Lung (tissue), 12 donors: ENCODE results near the gene NTNG2. TPM values are rescaled to one million over a fixed set of nuclear protein-coding genes. Genes with fewer than 3 reads are reported as not detected.

Experiments
- ATAC-seq: fragments of 200-7000 bp; cut with Tn5 transposase; one replicate; pipeline ENCODE4 v1.9.1; 2020; ENCODE audit warnings: moderate number of reproducible peaks; ENCODE audit not compliant: insufficient read depth, low FRiP score
- DNase-seq, 3 donors: peaks; one replicate each; pipeline ENCODE4 v3.0.0-alpha.2; 2013 to 2017
- H3K27ac ChIP-seq, 2 donors: one replicate each; pipeline ENCODE4 v1.5.1; 2013; ENCODE audit warnings: mild to moderate bottlenecking in 2 of 2, moderate library complexity in 2 of 2, control low read depth in 1 of 2, inconsistent platforms in 1 of 2, low read depth in 1 of 2, low read length in 1 of 2
- H3K27me3 ChIP-seq, 3 donors: one replicate each; pipeline ENCODE4 v1.5.1; 2013; ENCODE audit warnings: low read length in 2 of 3; ENCODE audit not compliant: control insufficient read depth in 3 of 3, insufficient read depth in 3 of 3
- H3K36me3 ChIP-seq, 4 donors: one replicate each; pipeline ENCODE4 v1.5.1; 2013; ENCODE audit warnings: low read length in 4 of 4, mild to moderate bottlenecking in 1 of 4, moderate library complexity in 1 of 4; ENCODE audit not compliant: control insufficient read depth in 4 of 4, insufficient read depth in 4 of 4
- H3K4me1 ChIP-seq, 5 donors: one replicate each; pipeline ENCODE4 v1.5.1; 2013; ENCODE audit warnings: low read length in 5 of 5, mild to moderate bottlenecking in 2 of 5, moderate library complexity in 1 of 5; ENCODE audit not compliant: control insufficient read depth in 5 of 5, insufficient read depth in 5 of 5
- H3K4me3 ChIP-seq: one replicate; pipeline ENCODE4 v1.5.1; 2013; ENCODE audit warnings: mild to moderate bottlenecking, control low read depth, moderate library complexity
- H3K9ac ChIP-seq, 2 donors: one replicate each; pipeline ENCODE4 v1.5.1; 2013; ENCODE audit warnings: low read length in 2 of 2, control low read depth in 1 of 2; ENCODE audit not compliant: insufficient read depth in 1 of 2
- H3K9me3 ChIP-seq, 4 donors: one replicate each; pipeline ENCODE4 v1.5.1; 2013; ENCODE audit warnings: low read length in 3 of 4, mild to moderate bottlenecking in 1 of 4, moderate library complexity in 1 of 4; ENCODE audit not compliant: control insufficient read depth in 4 of 4, insufficient read depth in 3 of 4
- WGBS, 2 donors: extraction: QIAGEN DNeasy Blood & Tissue Kit; methylation state at CpG; one replicate each; pipeline ENCODE4 v1.1.7; 2013; 5-methylcytosine and 5-hydroxymethylcytosine counted together
- polyA plus RNA-seq, 2 donors: library from polyadenylated mRNA; stranded (reverse); fragments of 200-250 nt; gene quantifications; one replicate each; pipeline ENCODE4 v1.2.1, GENCODE V29; 2013
- total RNA-seq, 2 donors: library from RNA; depleted of rRNA in 1 of 2; stranded (reverse); fragments of >200 nt in 1 of 2; gene quantifications; one replicate each; pipeline ENCODE4 v1.2.1, GENCODE V29; 2014 to 2021
- TF ChIP-seq, protein P1 (sequence below): IDR thresholded peaks from 2 replicates; pipeline ENCODE4 v1.5.1; 2012; ENCODE audit warnings: mild to moderate bottlenecking; ENCODE audit errors: control extremely low read depth, extremely low read depth
- donor health status: control.
- donor health status: control.
- donor health status: Bipolar disorder and iron deficiency.
- donor health status: healthy.
- donor health status: DM: yes; HTN: yes; CAD: no.

The NTNG2 gene
- total and polyA plus RNA-seq, 4 donors = 2.2 to 4.4 (median 2.5) TPM

DNA sequence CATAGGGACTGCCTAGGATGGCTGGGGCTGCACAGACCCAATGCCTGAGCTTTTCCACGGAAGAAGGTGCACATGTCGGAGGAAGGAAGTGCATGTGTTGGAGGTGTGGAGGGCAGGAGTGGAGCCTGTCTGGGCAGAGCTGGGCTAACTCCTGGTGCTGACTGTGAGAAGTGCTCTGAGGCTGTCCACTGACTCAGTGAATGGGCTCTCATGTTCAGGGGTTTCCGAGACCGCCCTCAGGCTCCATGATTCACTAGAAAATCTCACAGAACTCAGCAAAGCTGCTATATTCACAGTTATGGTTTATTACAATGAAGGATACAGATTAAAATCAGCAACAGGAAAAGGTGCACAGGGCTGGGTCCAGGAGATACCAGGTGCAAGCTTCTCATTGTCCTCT lies 37.2 kb downstream of the NTNG2 start:
- H3K27ac ChIP-seq = no peak overlapping the region
- peaks cover 0 to 4% (median 0%) of the 10 kb centered on the region in 4 donors for H3K9me3 ChIP-seq
- ATAC-seq (no peak), DNase-seq (no peak)
- TF ChIP-seq, protein P1, sequence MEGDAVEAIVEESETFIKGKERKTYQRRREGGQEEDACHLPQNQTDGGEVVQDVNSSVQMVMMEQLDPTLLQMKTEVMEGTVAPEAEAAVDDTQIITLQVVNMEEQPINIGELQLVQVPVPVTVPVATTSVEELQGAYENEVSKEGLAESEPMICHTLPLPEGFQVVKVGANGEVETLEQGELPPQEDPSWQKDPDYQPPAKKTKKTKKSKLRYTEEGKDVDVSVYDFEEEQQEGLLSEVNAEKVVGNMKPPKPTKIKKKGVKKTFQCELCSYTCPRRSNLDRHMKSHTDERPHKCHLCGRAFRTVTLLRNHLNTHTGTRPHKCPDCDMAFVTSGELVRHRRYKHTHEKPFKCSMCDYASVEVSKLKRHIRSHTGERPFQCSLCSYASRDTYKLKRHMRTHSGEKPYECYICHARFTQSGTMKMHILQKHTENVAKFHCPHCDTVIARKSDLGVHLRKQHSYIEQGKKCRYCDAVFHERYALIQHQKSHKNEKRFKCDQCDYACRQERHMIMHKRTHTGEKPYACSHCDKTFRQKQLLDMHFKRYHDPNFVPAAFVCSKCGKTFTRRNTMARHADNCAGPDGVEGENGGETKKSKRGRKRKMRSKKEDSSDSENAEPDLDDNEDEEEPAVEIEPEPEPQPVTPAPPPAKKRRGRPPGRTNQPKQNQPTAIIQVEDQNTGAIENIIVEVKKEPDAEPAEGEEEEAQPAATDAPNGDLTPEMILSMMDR = no peak
- WGBS, 2 donors = 95 to 96% methylated on average over 4 of the region's 4 CpGs
- peaks cover 0 to 9% (median 0%) of the 10 kb centered on the region in 5 donors for H3K4me1 ChIP-seq
- H3K36me3 ChIP-seq = peaks cover 0 to 3% (median 0%) of the 10 kb centered on the region in 4 donors
- no peak overlapping the region for H3K9ac ChIP-seq
- no peaks in the 10 kb centered on the region for H3K27me3 ChIP-seq
- H3K4me3 ChIP-seq = no peak overlapping the region

DNA sequence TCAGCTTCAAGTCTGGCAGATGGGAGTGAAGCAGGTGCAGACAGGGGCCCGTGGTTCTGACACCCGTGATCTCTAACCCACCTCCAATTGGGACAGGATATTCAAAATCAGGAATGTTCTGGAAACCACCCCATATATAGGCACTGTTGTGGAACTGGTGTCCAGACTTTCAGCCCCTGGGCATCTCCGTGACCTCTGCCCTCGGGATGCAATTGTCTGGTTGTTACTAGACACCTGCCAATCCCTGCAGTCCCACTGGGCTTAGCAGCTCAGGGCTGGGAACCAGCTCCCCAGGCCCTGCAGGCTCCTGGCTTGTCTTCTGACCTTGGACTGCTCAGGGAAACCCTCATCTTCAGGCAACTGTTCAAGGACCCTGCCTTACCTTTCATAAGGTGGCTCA lies 38.8 kb downstream of the NTNG2 start:
- no peak overlapping the region for H3K4me3 ChIP-seq
- peaks cover 0 to 4% (median 0%) of the 10 kb centered on the region in 4 donors for H3K9me3 ChIP-seq
- peaks cover 0 to 9% (median 0%) of the 10 kb centered on the region in 5 donors for H3K4me1 ChIP-seq
- ATAC-seq = no peak
- H3K9ac ChIP-seq = no peak overlapping the region
- WGBS, 2 donors = 90 to 92% methylated on average over 4 of the region's 4 CpGs
- no peaks in the 10 kb centered on the region for H3K27me3 ChIP-seq
- TF ChIP-seq, protein P1 = no peak
- H3K27ac ChIP-seq = no peak overlapping the region
- peaks cover 0 to 3% (median 0%) of the 10 kb centered on the region in 4 donors for H3K36me3 ChIP-seq
- no peak for DNase-seq

DNA sequence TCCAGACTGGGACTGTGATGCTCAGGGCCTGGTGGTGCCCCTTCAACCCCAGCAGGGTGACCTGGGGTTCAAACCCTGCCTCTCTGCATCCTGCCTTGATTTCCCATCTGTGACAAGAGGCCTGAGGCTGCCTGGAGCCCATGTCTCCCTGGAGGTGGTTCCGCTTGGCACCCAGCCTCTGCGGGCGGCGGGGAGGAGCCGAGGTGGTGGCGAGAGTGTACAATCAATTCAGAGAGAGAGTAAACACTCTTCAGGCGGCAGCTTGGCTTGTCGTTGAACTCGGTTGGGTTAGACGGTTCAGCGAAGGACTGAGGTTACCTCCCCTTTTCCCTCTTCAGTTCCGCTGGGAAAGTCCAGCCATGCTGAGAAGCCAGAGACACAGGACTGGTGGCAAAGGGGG lies 39.3 kb downstream of the NTNG2 start:
- peak; percentile 90 for ATAC-seq
- Histone ChIP-seq H3K36me3 (peaks cover 0 to 3% (median 0%) of the 10 kb centered on the region in 4 donors), H3K27ac (no peak overlapping the region)

More for the DNA sequence above, 39.3 kb downstream of the NTNG2 start:
- Histone ChIP-seq H3K9me3 (peaks cover 0 to 4% (median 0%) of the 10 kb centered on the region in 4 donors), H3K27me3 (no peaks in the 10 kb centered on the region), H3K9ac (no peak overlapping the region), H3K4me3 (no peak overlapping the region), H3K4me1 (peaks cover 0 to 9% (median 0%) of the 10 kb centered on the region in 5 donors)
- TF ChIP-seq, protein P1 = no peak
- 65 to 74% methylated on average over 12 of the region's 12 CpGs for WGBS, 2 donors
- peak; percentile 46 to 76 (median 57) for DNase-seq
